ENCODE results near the gene RAPH1.

GRCh38 chr2:203547356-203547755 lies 12.3 kb upstream of the RAPH1 start:
- TF ChIP-seq CTCF (IDR thresholded peaks at IDR 0.05; ENCODE audit: insufficient read depth, low read depth, low read length): no peak
- TF ChIP-seq EZH2 (IDR thresholded peaks at IDR 0.05; ENCODE audit: insufficient read depth, low read length): no peak
